ENCODE data around the gene ATG16L2.
"Not testable (repeated sequence)": the region's sequence is repeated elsewhere in the genome, so short reads cannot be mapped to it uniquely, and the experiment has no call there.

The ATG16L2 gene

DNA sequence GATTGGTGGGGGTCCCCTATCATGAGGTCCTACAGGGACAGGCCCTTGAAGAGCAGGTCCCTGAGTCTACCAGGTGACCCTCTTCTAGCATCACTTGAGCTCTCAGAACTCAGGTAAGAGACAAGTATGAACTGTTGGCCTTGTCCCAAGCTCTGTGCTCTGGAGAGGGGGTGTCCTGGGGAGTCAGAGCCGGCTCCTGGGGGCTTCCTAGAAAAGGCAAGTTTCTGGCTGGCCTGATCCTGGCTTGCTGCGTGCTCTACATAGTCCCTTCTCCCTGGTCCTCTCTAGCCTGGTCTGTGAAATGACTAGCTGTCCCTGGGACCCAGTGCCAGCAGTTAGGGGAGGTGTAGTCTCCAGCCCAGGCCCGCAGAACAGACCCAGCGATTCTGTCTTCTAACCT lies 11.4 kb downstream of the ATG16L2 start:
- DNase-seq: no peak

GRCh38 chr11:72826191-72826941 lies 12.2 kb downstream of the ATG16L2 start:
- DNase-seq: no peak

GRCh38 chr11:72826942-72827480 lies 12.8 kb downstream of the ATG16L2 start:
- DNase-seq: no peak

DNA sequence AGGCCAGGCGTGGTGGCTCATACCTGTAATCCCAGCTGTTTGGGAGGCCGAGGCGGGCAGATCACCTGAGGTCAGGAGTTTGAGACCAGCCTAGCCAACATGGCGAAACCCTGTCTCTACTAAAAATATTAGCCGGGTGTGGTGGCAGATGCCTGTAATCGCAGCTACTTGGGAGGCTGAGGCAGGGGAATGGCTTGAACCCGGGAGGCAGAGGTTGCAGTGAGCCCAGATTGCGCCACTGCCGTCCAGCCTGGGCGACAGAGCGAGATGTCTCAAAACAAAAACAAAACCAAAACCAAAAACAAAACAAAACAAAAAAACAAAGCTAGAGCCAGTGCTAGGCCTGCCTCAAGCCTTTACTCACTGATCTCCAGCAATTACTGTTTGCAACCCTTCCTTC lies 13.4 kb downstream of the ATG16L2 start:
- DNase-seq: not testable (repeated sequence)

DNA sequence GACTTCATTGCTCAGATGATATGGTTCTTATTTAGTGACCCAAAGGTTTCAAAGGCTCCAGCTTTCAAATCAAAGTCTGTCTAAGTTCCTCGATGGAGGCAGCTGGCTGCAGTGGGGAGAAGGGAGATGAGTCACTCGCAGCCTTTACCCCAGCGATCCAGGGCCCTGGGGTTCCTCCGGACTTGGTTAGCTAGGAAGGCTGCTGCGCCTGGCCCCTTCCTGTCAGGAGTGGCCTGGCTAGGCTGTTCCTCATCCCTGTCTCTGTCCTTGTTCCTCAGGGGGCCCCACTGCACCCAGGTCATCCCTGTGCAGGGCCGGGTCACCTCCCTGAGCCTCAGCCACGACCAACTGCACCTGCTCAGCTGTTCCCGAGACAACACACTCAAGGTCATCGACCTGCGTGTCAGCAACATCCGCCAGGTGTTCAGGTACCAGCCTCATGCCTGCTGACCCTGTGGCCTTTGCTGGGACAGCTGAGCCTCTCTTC lies 13.9 kb downstream of the ATG16L2 start:
- DNase-seq: no peak

DNA sequence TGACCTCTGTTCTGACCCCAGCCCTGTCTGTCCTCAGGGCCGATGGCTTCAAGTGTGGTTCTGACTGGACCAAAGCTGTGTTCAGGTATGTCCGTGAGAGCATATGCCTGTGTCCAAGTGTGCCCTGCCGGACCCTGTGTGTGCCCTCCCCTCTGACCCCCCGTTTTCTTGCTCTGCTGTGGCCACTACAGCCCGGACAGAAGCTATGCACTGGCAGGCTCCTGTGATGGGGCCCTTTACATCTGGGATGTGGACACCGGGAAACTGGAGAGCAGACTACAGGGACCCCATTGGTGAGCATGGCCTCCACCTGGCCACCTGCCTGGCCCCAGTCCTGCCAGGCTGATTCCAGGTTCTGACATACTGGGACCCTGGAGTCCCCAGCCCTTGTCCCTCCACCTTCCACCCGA lies 14.5 kb downstream of the ATG16L2 start:
- DNase-seq: no peak

GRCh38 chr11:72829178-72829577 lies 15.0 kb downstream of the ATG16L2 start:
- DNase-seq: no peak

DNA sequence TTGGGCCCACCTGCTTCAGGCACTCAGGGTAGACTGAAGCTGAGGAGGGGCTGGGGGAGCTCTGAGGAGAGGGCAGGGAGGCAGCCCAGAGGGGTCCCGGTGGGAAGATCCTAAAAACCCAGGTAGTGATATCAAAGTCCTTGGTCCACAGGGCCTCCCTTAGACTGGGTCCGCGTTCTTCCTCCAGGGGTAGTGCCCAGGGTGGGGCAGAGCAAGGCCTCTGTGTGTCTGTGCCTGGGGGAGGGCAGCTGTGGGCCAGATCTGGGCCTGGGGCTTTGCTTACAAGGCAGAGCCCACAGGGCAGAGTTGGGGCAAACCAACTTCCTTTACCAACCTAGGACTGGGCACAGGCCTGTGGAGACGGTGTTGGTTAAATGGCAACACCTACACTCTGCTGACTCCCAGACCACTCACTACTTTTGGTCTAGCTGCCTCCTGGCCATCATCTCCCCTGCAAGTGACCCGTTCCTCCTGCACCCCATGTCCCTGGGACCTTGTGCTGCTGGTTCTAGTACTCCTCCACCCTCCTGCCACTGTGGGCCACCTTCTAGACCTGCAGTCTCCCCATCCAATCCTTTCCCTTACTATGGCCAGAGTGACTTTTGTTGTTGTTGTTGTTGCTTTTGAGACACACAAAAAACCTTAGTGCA lies 15.8 kb downstream of the ATG16L2 start:
- no peak for DNase-seq

- DNase-seq: peak; percentile 77
Observed at GRCh38 chr11:72831521-72832300, 17.5 kb downstream of the ATG16L2 start.

DNA sequence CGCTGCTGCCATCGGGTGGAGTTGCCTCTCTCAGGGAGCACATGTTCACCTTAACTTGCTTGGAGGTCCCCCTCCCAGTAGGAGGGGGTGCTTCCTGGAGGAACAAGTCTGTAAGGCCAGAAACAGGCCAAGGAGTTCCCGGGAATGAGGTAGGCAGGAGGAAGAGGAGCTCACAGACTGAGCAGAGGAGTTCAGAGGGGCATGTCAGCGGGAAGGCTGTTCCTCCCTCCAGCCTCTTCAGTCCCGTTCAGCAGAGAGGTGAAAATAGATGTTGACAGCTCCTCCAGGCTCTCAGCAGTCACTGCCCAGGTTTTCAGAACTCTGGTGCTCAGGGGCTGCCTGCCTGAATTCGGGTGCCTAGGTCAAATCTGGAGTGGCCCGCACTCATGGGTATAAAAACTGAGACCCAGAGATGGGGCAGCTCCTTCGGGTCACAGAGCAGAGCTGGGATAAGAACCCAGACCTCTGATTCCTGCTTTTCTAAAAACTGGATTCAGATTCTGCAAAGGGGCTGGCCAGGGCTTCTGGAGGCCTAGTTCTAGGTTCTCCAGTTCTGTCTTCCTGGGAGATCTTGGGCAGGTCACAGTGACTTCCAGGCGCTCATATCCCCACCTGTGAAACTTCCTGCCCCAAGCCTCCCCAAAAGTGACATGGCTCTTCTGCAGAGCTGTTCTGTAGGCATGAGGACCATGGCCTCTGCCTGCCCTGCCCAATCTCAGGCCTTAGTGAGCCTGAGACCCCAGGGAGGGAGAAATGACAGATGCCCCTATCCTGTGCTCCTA lies 18.3 kb downstream of the ATG16L2 start:
- no peak for DNase-seq

GRCh38 chr11:72833083-72833733 lies 19.0 kb downstream of the ATG16L2 start:
- DNase-seq: no peak

DNA sequence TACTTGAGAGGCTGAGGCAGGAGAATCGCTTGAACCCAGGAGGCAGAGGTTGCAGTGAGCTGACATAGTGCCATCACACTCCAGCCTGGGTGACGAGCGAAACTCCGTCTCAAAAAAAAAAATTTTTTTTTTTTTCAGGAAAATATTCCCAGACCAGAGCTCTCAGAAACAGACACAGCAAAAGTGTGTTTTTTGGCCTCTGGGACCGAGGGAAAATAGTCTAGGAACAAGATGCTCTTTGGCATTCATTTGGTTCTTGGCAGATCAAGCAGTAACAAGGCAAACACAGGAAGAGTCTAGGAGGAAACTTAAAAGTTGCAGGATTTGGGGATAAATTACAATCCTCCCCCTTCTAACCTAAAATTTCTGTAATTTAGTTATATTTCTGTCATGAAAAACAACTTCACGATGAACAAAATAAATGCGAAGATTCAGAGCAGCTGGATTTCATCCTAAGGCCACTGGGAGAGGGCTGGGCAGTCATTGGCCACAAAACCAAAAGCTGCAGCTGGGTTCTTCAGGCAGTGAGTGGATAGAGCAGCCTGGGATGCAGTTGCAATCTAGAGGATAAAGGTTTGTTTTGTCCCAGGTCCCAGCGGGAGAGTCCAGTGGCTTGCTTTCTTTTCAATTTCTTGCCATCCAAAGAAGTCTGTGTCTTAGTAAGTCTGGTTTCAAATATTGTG lies 19.7 kb downstream of the ATG16L2 start:
- DNase-seq: no peak

DNA sequence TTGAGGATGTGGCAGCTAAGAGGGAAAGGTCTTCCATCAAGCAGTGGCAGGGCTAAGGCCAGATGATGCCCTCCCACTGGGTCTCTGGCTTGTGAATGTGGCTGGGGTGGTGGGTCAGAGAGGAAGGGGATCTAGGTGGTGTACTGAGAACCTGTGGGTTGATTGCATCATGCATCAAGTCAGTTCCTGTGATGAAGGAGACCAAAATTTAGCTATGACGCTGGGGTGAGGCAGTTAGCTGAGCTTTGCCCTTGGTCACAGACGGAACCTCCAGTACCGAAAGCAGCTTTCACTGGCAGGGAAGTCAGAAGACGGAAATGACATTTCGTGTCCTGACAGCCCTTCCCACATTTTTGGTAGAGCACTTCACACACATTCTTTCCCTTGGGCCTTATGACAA lies 20.7 kb downstream of the ATG16L2 start:
- no peak for DNase-seq

DNA sequence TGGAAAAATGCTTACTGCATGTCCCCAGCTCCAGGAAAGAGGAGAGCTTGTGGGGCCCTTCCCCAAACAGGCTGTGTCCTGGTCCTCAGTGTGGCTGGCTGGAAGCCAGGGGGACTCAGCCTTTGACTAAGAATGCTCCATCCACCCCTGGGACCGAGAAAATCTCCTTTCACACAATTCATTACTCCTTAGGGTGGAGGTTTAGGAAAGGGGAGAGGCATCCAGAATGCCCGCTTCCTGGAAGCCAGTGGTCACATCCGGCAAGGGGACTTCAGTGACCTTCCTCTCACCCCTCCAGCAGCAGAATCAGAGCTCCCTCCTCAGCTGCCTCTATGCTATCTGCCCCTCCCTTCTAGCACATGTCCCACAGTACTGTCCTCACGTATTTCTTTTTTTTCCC lies 21.9 kb downstream of the ATG16L2 start:
- no peak for DNase-seq

GRCh38 chr11:72838691-72839305 lies 24.6 kb downstream of the ATG16L2 start:
- DNase-seq: no peak

GRCh38 chr11:72840780-72841179 lies 26.6 kb downstream of the ATG16L2 start:
- DNase-seq: peak; percentile 64

- DNase-seq: no peak
Observed at GRCh38 chr11:72841397-72841796, 27.2 kb downstream of the ATG16L2 start.

- no peak for DNase-seq
Observed at GRCh38 chr11:72842126-72842525, 27.9 kb downstream of the ATG16L2 start.

DNA sequence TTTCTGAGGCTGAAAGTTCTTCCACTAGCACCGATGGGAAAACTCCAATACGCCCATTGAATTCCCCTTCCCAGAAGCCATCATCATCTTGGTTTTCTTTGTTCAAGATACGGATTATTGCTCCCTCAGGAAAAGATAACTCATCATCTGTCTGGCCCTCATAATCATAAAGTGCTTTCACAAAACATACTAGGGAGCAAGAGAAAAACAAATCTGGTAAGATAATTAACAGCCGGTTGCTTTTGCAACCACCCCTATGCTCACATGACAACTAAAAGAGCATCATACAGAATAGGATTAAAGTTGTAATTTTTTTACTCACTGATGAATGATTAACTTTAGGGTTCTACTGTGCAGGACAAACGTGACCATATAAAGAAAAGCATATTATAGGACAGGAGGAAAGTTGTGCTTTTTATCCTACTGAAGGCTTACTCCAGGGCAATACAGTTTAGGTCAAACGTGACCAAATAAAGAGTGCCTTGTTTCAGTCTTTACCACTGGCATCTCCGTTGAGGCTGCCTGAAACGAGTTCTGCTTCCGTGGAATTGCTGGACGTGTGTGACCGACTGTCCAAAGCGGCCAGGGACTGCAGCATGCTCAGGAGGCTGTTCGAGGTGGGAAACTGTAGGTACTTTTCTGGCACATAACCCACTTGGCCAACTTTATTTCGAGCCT lies 28.6 kb downstream of the ATG16L2 start:
- DNase-seq: no peak

GRCh38 chr11:72844356-72844755 lies 30.1 kb downstream of the ATG16L2 start:
- DNase-seq: no peak
